Stomach (tissue), 9 donors: ENCODE results near the gene ANKS1B. TPM values are rescaled to one million over a fixed set of nuclear protein-coding genes. Genes with fewer than 3 reads are reported as not detected.

ENCODE experiments used
- DNase-seq, 2 donors: peaks; one replicate each; pipeline versions ENCODE4 v3.0.0 to v3.0.0-alpha.2; 2013 to 2019
- H3K27ac ChIP-seq, 5 donors: fragments of 200-600 bp in 4 of 5; sonication (generic) in 4 of 5; one replicate each; pipeline ENCODE4 v1.5.1; 2013 to 2019; ENCODE audit warnings: mild to moderate bottlenecking in 1 of 5, moderate library complexity in 1 of 5
- H3K27me3 ChIP-seq, 3 donors: fragments of 200-600 bp; sonication (generic); one replicate each; pipeline ENCODE4 v1.5.1; 2017 to 2019; ENCODE audit warnings: mixed run types in 1 of 3
- H3K36me3 ChIP-seq, 4 donors: fragments of 200-600 bp; sonication (generic); 1 replicate in 3 of 4; 2 replicates in 1 of 4; pipeline ENCODE4 v1.5.1; 2016 to 2019
- H3K4me1 ChIP-seq, 4 donors: fragments of 200-600 bp; sonication (generic); one replicate each; pipeline ENCODE4 v1.5.1; 2016 to 2019
- H3K4me3 ChIP-seq, 4 donors: fragments of 200-600 bp; sonication (generic) in 3 of 4; one replicate each; pipeline ENCODE4 v1.5.1; 2016 to 2019; ENCODE audit warnings: mild to moderate bottlenecking in 1 of 4
- H3K9me3 ChIP-seq, 4 donors: fragments of 200-600 bp; sonication (generic); one replicate each; pipeline ENCODE4 v1.5.1; 2016 to 2019
- CTCF ChIP-seq, 7 experiments: fragments of 450-650 bp in 4 of 7; fragments of 200-600 bp in 3 of 7; sonication (generic) in 3 of 7; IDR thresholded peaks; one replicate each; pipeline ENCODE4 v1.5.1; 2016 to 2019; ENCODE audit warnings: antibody characterized with exemption in 7 of 7, control low read depth in 2 of 7, mild to moderate bottlenecking in 1 of 7
- EP300 ChIP-seq: sonication (generic); formaldehyde crosslinking; IDR thresholded peaks from one replicate; pipeline ENCODE4 v1.6.1; 2017; ENCODE audit warnings: antibody characterized with exemption
- POLR2A ChIP-seq, 4 donors: fragments of 450-650 bp; IDR thresholded peaks; one replicate each; pipeline ENCODE4 v1.6.1; 2016; ENCODE audit warnings: antibody characterized with exemption in 4 of 4, control low read depth in 2 of 4, mild to moderate bottlenecking in 1 of 4, moderate library complexity in 1 of 4
- POLR2AphosphoS5 ChIP-seq, 3 donors: sonication (generic); formaldehyde crosslinking; IDR thresholded peaks; one replicate each; pipeline ENCODE4 v1.6.1; 2016; ENCODE audit warnings: antibody characterized with exemption in 3 of 3
- WGBS, 5 donors: extraction: QIAGEN DNeasy Blood & Tissue Kit in 3 of 5; methylation state at CpG; one replicate each; pipeline versions ENCODE4 v1.1.5 to v1.1.7; 2013 to 2018; 5-methylcytosine and 5-hydroxymethylcytosine counted together
- intact Hi-C: fragments of 100-400 bp; cut with DNase I; formaldehyde crosslinking; loops from one replicate; pipeline ENCODE4 v1.15.1; 2023; ENCODE audit warnings: low total_unique reads
- polyA plus RNA-seq, 3 donors: library from polyadenylated mRNA; stranded (reverse); fragments of 200-250 nt; gene quantifications; one replicate each; pipeline ENCODE4 v1.2.3, GENCODE V29; 2013
- total RNA-seq, 5 donors: library from RNA; depleted of rRNA; stranded (reverse); fragments of >200 nt; gene quantifications; one replicate each; pipeline versions ENCODE4 v1.1.0 to v1.2.3, GENCODE V29; 2014 to 2016
- donor health status: healthy with polysubstance abuse.
- donor health status: Bipolar disorder and iron deficiency.
- donor health status: healthy.

The ANKS1B gene
- total and polyA plus RNA-seq, 8 donors, result 0.73 to 26.8 (median 2.2) TPM; not detected in 2

- TF ChIP-seq EP300 (no peak), CTCF (IDR thresholded peaks at IDR 0.05) (no peak), POLR2A (IDR thresholded peaks at IDR 0.05) (no peak)
- Histone ChIP-seq H3K9me3 (no peaks in the 10 kb centered on the region), H3K36me3 (no peaks in the 10 kb centered on the region), H3K4me3 (no peak overlapping the region), H3K27ac (no peak overlapping the region), H3K4me1 (no peaks in the 10 kb centered on the region), H3K27me3 (no peaks in the 10 kb centered on the region)
- no peak for DNase-seq
- WGBS, 5 donors, result 4 to 71% (median 48%) methylated on average over 1 of the region's 1 CpG
- intact Hi-C loops, result no loop called here
These were observed 856.4 kb downstream of the ANKS1B start for GRCh38 chr12:99128246-99128802.

- Histone ChIP-seq H3K4me1 (no peaks in the 10 kb centered on the region), H3K27me3 (no peaks in the 10 kb centered on the region), H3K36me3 (no peaks in the 10 kb centered on the region), H3K4me3 (no peak overlapping the region), H3K27ac (no peak overlapping the region), H3K9me3 (no peaks in the 10 kb centered on the region)
- no peak for DNase-seq
- intact Hi-C loops, result no loop called here
- WGBS, 5 donors, result 19 to 59% (median 49%) methylated on average over 2 of the region's 2 CpGs
- TF ChIP-seq POLR2A (IDR thresholded peaks at IDR 0.05) (no peak), EP300 (no peak), CTCF (IDR thresholded peaks at IDR 0.05) (no peak), POLR2AphosphoS5 (IDR thresholded peaks at IDR 0.05) (no peak)
These were observed 861.8 kb downstream of the ANKS1B start for GRCh38 chr12:99122959-99123358.

- H3K36me3 ChIP-seq, result no peaks in the 10 kb centered on the region
- H3K9me3 ChIP-seq, result no peaks in the 10 kb centered on the region
- no peak overlapping the region for H3K27ac ChIP-seq
- intact Hi-C loops, result no loop called here
- TF ChIP-seq CTCF (IDR thresholded peaks at IDR 0.05) (no peak), POLR2AphosphoS5 (IDR thresholded peaks at IDR 0.05) (no peak), EP300 (no peak), POLR2A (IDR thresholded peaks at IDR 0.05) (no peak)
- DNase-seq, result no peak
- H3K4me1 ChIP-seq, result no peaks in the 10 kb centered on the region
- H3K27me3 ChIP-seq, result no peaks in the 10 kb centered on the region
- WGBS, 5 donors, result 76 to 82% (median 78%) methylated on average over 3 of the region's 3 CpGs
- no peak overlapping the region for H3K4me3 ChIP-seq
These were observed 862.2 kb downstream of the ANKS1B start for GRCh38 chr12:99122496-99122895.

GRCh38 chr12:99121546-99121945 is 863.2 kb downstream of the ANKS1B start:
- no peaks in the 10 kb centered on the region for H3K4me1 ChIP-seq
- no peaks in the 10 kb centered on the region for H3K9me3 ChIP-seq
- intact Hi-C loops, result no loop called here
- no peaks in the 10 kb centered on the region for H3K27me3 ChIP-seq
- 70 to 83% (median 74%) methylated on average over 4 of the region's 4 CpGs for WGBS, 5 donors
- H3K27ac ChIP-seq, result no peak overlapping the region
- DNase-seq, result no peak
- TF ChIP-seq CTCF (IDR thresholded peaks at IDR 0.05) (no peak), POLR2A (IDR thresholded peaks at IDR 0.05) (no peak), EP300 (no peak), POLR2AphosphoS5 (IDR thresholded peaks at IDR 0.05) (no peak)
- no peaks in the 10 kb centered on the region for H3K36me3 ChIP-seq
- no peak overlapping the region for H3K4me3 ChIP-seq
